WTC11 (cell line): ENCODE measurements around the gene SLC31A2. TPM values are rescaled to one million over a fixed set of nuclear protein-coding genes. Genes with fewer than 3 reads are reported as not detected.

Experiments
- ATAC-seq: fragments of 200-7000 bp; cut with Tn5 transposase; 2 replicates; pipeline ENCODE4 v1.10.0; 2021; ENCODE audit warnings: mild to moderate bottlenecking, moderate library complexity
- CTCF ChIA-PET: fragments of 300-600 bp; sonication (Branson Sonifier 250); formaldehyde crosslinking; loops from one replicate; lab custom pipeline; 2021; ENCODE audit warnings: antibody characterized with exemption; lab: Charles Lee
- POLR2A ChIA-PET: fragments of 350-600 bp; sonication (Branson Sonifier 250); formaldehyde crosslinking; loops from one replicate; lab custom pipeline; 2021; ENCODE audit warnings: antibody characterized with exemption; lab: Charles Lee
- DNase-seq: peaks from one replicate; pipeline ENCODE4 v3.0.0; 2021; ENCODE audit warnings: low spot score
- H3K27ac Mint-ChIP-seq: 2 replicates; pipeline ENCODE4 v1.8.0; 2021; ENCODE audit warnings: mixed read lengths
- H3K27me3 Mint-ChIP-seq: 2 replicates; pipeline ENCODE4 v1.8.0; 2021; ENCODE audit warnings: low read depth, mild to moderate bottlenecking, moderate library complexity, mixed read lengths
- H3K36me3 Mint-ChIP-seq: 2 replicates; pipeline ENCODE4 v1.8.0; 2021; ENCODE audit warnings: mixed read lengths
- H3K4me1 Mint-ChIP-seq: 2 replicates; pipeline ENCODE4 v1.8.0; 2022; ENCODE audit warnings: mixed read lengths
- H3K4me3 Mint-ChIP-seq: 2 replicates; pipeline ENCODE4 v1.8.0; 2021; ENCODE audit warnings: mild to moderate bottlenecking, moderate library complexity, mixed read lengths
- H3K9me3 Mint-ChIP-seq: 2 replicates; pipeline ENCODE4 v1.8.0; 2021; ENCODE audit warnings: mixed read lengths
- ATF2 ChIP-seq: sonication (generic); formaldehyde crosslinking; IDR thresholded peaks from 2 replicates; pipeline ENCODE4 v1.8.1; 2022; ENCODE audit warnings: low read depth, missing genetic modification reagents, borderline replicate concordance
- E2F1 ChIP-seq: sonication (generic); formaldehyde crosslinking; IDR thresholded peaks from 2 replicates; pipeline ENCODE4 v1.8.0; 2022; ENCODE audit warnings: mild to moderate bottlenecking, missing genetic modification reagents
- E2F4 ChIP-seq: sonication (generic); formaldehyde crosslinking; IDR thresholded peaks from 2 replicates; pipeline ENCODE4 v1.8.1; 2022; ENCODE audit warnings: low read depth, mild to moderate bottlenecking, moderate library complexity, missing genetic modification reagents, borderline replicate concordance
- ELF4 ChIP-seq: sonication (generic); formaldehyde crosslinking; IDR thresholded peaks from 2 replicates; pipeline ENCODE4 v1.8.1; 2022; ENCODE audit warnings: low read depth, mild to moderate bottlenecking, moderate library complexity, missing genetic modification reagents
- ETV6 ChIP-seq: sonication (generic); formaldehyde crosslinking; IDR thresholded peaks from 2 replicates; pipeline ENCODE4 v1.8.1; 2022; ENCODE audit warnings: mild to moderate bottlenecking, missing genetic modification reagents
- FOXP1 ChIP-seq: sonication (generic); formaldehyde crosslinking; IDR thresholded peaks from 2 replicates; pipeline ENCODE4 v1.8.0; 2022; ENCODE audit warnings: missing genetic modification reagents, mild to moderate bottlenecking, moderate library complexity, borderline replicate concordance
- GABPB1 ChIP-seq: sonication (generic); formaldehyde crosslinking; IDR thresholded peaks from 2 replicates; pipeline ENCODE4 v1.8.1; 2023; ENCODE audit warnings: mild to moderate bottlenecking, missing genetic modification reagents
- IRF1 ChIP-seq: sonication (generic); formaldehyde crosslinking; IDR thresholded peaks from 2 replicates; pipeline ENCODE4 v1.8.0; 2023; ENCODE audit warnings: missing genetic modification reagents
- KAT7 ChIP-seq: sonication (generic); formaldehyde crosslinking; IDR thresholded peaks from 2 replicates; pipeline ENCODE4 v1.8.1; 2023; ENCODE audit warnings: missing genetic modification reagents, mild to moderate bottlenecking, borderline replicate concordance
- MYBL2 ChIP-seq: sonication (generic); formaldehyde crosslinking; IDR thresholded peaks from 2 replicates; pipeline ENCODE4 v1.8.1; 2023; ENCODE audit warnings: mild to moderate bottlenecking, moderate library complexity, missing genetic modification reagents
- PREB ChIP-seq: sonication (generic); formaldehyde crosslinking; IDR thresholded peaks from 2 replicates; pipeline ENCODE4 v1.8.1; 2022; ENCODE audit warnings: mild to moderate bottlenecking, missing genetic modification reagents, moderate library complexity, borderline replicate concordance
- TEAD1 ChIP-seq: sonication (generic); formaldehyde crosslinking; IDR thresholded peaks from 2 replicates; pipeline ENCODE4 v1.8.0; 2022; ENCODE audit warnings: mild to moderate bottlenecking, missing genetic modification reagents
- TEAD4 ChIP-seq: sonication (generic); formaldehyde crosslinking; IDR thresholded peaks from 2 replicates; pipeline ENCODE4 v1.8.0; 2022; ENCODE audit warnings: mild to moderate bottlenecking, missing genetic modification reagents
- ZNF396 ChIP-seq: fragments of 250-450 bp; sonication (Bioruptor Pico); IDR thresholded peaks from 2 replicates; pipeline ENCODE4 v1.8.0; 2021; ENCODE audit warnings: mild to moderate bottlenecking, moderate library complexity, borderline replicate concordance
- ZNF425 ChIP-seq: fragments of 250-450 bp; sonication (Bioruptor Pico); conservative IDR thresholded peaks from 2 replicates; pipeline ENCODE4 v1.9.0; 2021; ENCODE audit warnings: mild to moderate bottlenecking
- total RNA-seq: library from RNA; stranded (reverse); gene quantifications from 3 replicates; pipeline ENCODE4 v1.2.3, GENCODE V29; 2021
- TF ChIP-seq, protein P1 (sequence below): sonication (generic); formaldehyde crosslinking; conservative IDR thresholded peaks from 2 replicates; pipeline ENCODE4 v1.8.1; 2023; ENCODE audit warnings: mild to moderate bottlenecking, low read depth, missing genetic modification reagents, moderate library complexity
- TF ChIP-seq, protein P2 (sequence below): sonication (generic); formaldehyde crosslinking; IDR thresholded peaks from 2 replicates; pipeline ENCODE4 v1.8.1; 2023; ENCODE audit warnings: mild to moderate bottlenecking, missing genetic modification reagents, moderate library complexity
- TF ChIP-seq, protein P3 (sequence below): fragments of 250-450 bp; sonication (Bioruptor Pico); IDR thresholded peaks from 2 replicates; pipeline ENCODE4 v1.8.0; 2021; ENCODE audit warnings: mild to moderate bottlenecking

SLC31A2 gene
- total RNA-seq, 1 experiment from 2014 or later, result 2.0 TPM

DNA sequence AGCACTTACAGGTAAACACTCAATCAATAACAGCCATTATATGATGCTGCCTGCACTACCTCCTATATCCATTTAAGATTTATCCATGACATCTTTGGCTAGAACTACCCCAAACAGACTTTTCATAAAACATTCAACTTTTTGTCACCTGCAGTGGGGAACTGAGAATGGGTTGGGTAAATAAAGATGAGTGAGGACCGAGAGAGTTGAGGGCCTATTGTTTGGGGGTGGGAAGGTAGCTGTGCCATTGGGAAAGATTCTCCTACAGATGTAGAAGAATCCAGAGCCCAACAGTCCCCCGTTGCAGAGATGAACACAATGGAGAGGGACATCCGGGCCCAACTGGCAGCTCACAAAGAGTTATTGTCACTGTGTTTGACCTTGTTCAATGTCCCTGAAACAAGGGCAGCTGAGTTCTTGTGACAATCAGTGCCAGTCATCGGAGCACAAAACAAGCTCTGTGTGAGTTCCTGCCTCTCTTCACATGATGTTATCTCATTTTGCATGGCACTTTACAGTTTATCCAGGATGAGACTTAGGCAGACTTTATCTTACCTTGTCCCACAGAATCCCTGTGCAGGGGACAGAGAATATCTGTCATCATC is 11.5 kb upstream of the SLC31A2 start:
- ChIA-PET POLR2A (interaction anchor here (1.0 kb wide), 1 partner anchor 11 kb away, joined by 3 read pairs; the partner anchor contains the start of gene SLC31A2), CTCF (interaction anchor here (0.8 kb wide), 1 partner anchor 12 kb away, joined by 3 read pairs; the partner anchor contains the start of gene SLC31A2)
- DNase-seq (no peak), ATAC-seq (no peak)
- peaks cover 28% of the 10 kb centered on the region for H3K9me3 Mint-ChIP-seq
- TF ChIP-seq TEAD4 (CRISPR knock-in tag), result no peak
- no peak for TF ChIP-seq ATF2 (CRISPR knock-in tag)
- no peak for TF ChIP-seq KAT7 (CRISPR knock-in tag)
- no peak for TF ChIP-seq GABPB1 (CRISPR knock-in tag)
- TF ChIP-seq FOXP1 (CRISPR knock-in tag), result no peak
- TF ChIP-seq ZNF425 (CRISPR knock-in tag), result no peak
- TF ChIP-seq MYBL2 (CRISPR knock-in tag), result no peak
- TF ChIP-seq TEAD1, result no peak
- TF ChIP-seq, protein P1, sequence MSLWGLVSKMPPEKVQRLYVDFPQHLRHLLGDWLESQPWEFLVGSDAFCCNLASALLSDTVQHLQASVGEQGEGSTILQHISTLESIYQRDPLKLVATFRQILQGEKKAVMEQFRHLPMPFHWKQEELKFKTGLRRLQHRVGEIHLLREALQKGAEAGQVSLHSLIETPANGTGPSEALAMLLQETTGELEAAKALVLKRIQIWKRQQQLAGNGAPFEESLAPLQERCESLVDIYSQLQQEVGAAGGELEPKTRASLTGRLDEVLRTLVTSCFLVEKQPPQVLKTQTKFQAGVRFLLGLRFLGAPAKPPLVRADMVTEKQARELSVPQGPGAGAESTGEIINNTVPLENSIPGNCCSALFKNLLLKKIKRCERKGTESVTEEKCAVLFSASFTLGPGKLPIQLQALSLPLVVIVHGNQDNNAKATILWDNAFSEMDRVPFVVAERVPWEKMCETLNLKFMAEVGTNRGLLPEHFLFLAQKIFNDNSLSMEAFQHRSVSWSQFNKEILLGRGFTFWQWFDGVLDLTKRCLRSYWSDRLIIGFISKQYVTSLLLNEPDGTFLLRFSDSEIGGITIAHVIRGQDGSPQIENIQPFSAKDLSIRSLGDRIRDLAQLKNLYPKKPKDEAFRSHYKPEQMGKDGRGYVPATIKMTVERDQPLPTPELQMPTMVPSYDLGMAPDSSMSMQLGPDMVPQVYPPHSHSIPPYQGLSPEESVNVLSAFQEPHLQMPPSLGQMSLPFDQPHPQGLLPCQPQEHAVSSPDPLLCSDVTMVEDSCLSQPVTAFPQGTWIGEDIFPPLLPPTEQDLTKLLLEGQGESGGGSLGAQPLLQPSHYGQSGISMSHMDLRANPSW, result no peak
- no peak for TF ChIP-seq IRF1 (CRISPR knock-in tag)
- TF ChIP-seq ETV6 (CRISPR knock-in tag), result no peak
- no peak for TF ChIP-seq PREB (CRISPR knock-in tag)
- TF ChIP-seq ELF4 (CRISPR knock-in tag), result no peak
- no peaks in the 10 kb centered on the region for H3K4me1 Mint-ChIP-seq
- no peak overlapping the region for H3K27ac Mint-ChIP-seq
- H3K36me3 Mint-ChIP-seq, result peaks cover 4% of the 10 kb centered on the region; the same call in 1 of the 2 replicates
- peaks cover 19% of the 10 kb centered on the region for H3K27me3 Mint-ChIP-seq
- H3K4me3 Mint-ChIP-seq, result no peak overlapping the region

DNA sequence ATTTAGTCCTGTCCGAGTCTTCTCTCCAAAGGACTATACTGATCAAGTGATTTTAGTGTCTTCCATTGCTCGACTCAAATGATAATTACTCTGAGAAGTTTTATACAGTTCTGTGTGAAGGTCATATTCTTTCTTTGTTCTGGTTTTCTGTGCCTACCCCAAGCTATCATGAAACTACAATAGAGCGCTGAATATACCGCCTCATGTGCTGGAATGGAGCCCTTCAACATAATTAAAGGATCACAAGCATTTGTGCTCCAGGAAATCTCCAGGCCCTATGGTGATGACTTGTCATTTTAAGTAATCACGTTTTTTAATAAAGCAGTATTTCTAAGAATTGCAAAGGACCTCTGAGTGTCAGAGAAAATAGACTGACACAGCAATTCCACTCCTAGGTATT is 10.9 kb upstream of the SLC31A2 start:
- Mint-ChIP-seq H3K4me3 (no peak overlapping the region), H3K36me3 (peaks cover 4% of the 10 kb centered on the region; the same call in 1 of the 2 replicates), H3K9me3 (peaks cover 33% of the 10 kb centered on the region), H3K4me1 (no peaks in the 10 kb centered on the region), H3K27me3 (peaks cover 16% of the 10 kb centered on the region), H3K27ac (no peak overlapping the region)
- DNase-seq (no peak), ATAC-seq (no peak)
- POLR2A ChIA-PET, result no interaction called here
- CTCF ChIA-PET, result interaction anchor here (0.8 kb wide), 1 partner anchor 11 kb away, joined by 3 read pairs; the partner anchor contains the start of gene SLC31A2
- TF ChIP-seq E2F4 (no peak), ZNF396 (CRISPR knock-in tag) (no peak), E2F1 (CRISPR knock-in tag) (no peak), ATF2 (CRISPR knock-in tag) (no peak)
- TF ChIP-seq, protein P2, sequence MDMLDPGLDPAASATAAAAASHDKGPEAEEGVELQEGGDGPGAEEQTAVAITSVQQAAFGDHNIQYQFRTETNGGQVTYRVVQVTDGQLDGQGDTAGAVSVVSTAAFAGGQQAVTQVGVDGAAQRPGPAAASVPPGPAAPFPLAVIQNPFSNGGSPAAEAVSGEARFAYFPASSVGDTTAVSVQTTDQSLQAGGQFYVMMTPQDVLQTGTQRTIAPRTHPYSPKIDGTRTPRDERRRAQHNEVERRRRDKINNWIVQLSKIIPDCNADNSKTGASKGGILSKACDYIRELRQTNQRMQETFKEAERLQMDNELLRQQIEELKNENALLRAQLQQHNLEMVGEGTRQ (CRISPR knock-in tag), result no peak
- TF ChIP-seq, protein P3, sequence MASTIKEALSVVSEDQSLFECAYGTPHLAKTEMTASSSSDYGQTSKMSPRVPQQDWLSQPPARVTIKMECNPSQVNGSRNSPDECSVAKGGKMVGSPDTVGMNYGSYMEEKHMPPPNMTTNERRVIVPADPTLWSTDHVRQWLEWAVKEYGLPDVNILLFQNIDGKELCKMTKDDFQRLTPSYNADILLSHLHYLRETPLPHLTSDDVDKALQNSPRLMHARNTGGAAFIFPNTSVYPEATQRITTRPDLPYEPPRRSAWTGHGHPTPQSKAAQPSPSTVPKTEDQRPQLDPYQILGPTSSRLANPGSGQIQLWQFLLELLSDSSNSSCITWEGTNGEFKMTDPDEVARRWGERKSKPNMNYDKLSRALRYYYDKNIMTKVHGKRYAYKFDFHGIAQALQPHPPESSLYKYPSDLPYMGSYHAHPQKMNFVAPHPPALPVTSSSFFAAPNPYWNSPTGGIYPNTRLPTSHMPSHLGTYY (CRISPR knock-in tag), result no peak
